ENCODE data around the gene SLC22A1.

DNA sequence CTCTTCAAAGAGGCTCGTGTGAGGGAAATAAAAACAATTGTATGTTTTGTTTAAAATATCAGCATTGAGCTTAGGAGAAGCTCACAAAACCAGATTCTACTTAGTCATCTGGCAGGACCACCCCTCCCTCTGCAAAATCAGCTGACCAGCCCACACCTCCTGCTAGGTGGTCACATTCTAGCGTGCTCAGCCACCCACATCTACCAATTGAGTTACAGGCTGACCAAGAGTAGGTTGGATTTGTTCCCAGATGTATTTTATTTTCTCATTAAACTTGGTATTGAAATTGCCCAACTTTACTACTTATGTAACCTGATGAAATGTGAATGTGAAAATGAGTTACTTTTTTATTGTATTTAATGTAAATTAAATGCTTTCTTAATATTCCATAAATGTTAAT lies 80.8 kb downstream of the SLC22A1 start:
- TF ChIP-seq, protein P1, sequence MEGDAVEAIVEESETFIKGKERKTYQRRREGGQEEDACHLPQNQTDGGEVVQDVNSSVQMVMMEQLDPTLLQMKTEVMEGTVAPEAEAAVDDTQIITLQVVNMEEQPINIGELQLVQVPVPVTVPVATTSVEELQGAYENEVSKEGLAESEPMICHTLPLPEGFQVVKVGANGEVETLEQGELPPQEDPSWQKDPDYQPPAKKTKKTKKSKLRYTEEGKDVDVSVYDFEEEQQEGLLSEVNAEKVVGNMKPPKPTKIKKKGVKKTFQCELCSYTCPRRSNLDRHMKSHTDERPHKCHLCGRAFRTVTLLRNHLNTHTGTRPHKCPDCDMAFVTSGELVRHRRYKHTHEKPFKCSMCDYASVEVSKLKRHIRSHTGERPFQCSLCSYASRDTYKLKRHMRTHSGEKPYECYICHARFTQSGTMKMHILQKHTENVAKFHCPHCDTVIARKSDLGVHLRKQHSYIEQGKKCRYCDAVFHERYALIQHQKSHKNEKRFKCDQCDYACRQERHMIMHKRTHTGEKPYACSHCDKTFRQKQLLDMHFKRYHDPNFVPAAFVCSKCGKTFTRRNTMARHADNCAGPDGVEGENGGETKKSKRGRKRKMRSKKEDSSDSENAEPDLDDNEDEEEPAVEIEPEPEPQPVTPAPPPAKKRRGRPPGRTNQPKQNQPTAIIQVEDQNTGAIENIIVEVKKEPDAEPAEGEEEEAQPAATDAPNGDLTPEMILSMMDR (IDR thresholded peaks at IDR 0.05), result no peak
- TF ChIP-seq POLR2AphosphoS5 (IDR thresholded peaks at IDR 0.05; ENCODE audit: insufficient read depth in 1 of 2, low read depth in 1 of 2), result no peak

Data from vagina (tissue), 2 donors.